Measurements from ENCODE around the gene NUP210. TPM values are rescaled to one million over a fixed set of nuclear protein-coding genes. Genes with fewer than 3 reads are reported as not detected.

NUP210 gene
- total and polyA plus RNA-seq, 2 experiments from 2014 or later = 13.8 to 73.9 TPM

- Histone ChIP-seq H3K79me2 (replicated peaks; ENCODE audit: insufficient read depth) (no peaks in the 10 kb centered on the region), H3K4me1 (ENCODE audit: insufficient read depth) (peaks cover 14% of the 10 kb centered on the region), H4K20me1 (replicated peaks; ENCODE audit: insufficient read depth) (no peaks in the 10 kb centered on the region), H3K4me3 (no peak overlapping the region), H3K27me3 (ENCODE audit: insufficient read depth) (no peaks in the 10 kb centered on the region), H3F3A (replicated peaks; ENCODE audit: low read depth) (no peaks in the 10 kb centered on the region; the same call in 1 of the 2 replicates), H3K9me2 (ENCODE audit: insufficient read depth) (no peaks in the 10 kb centered on the region), H3K36me3 (ENCODE audit: insufficient read depth) (peaks cover 10% of the 10 kb centered on the region; the same call in 1 of the 2 replicates), H3K27ac (ENCODE audit: low read depth) (no peak overlapping the region), H3K4me2 (no peak overlapping the region), H2AFZ (no peak overlapping the region)
- DNase-seq (ENCODE audit: low spot score) = no peak
- TF ChIP-seq ZNF114 (CRISPR knock-in tag; IDR thresholded peaks at IDR 0.05) (no peak), JUNB (IDR thresholded peaks at IDR 0.05; ENCODE audit: unreplicated experiment) (no peak), REST (IDR thresholded peaks at IDR 0.05; ENCODE audit: unreplicated experiment) (no peak), EZH2 (IDR thresholded peaks at IDR 0.05; ENCODE audit: low read depth, unreplicated experiment) (no peak), POLR2AphosphoS5 (IDR thresholded peaks at IDR 0.05; ENCODE audit: low read depth) (no peak), NANOG (IDR thresholded peaks at IDR 0.05; ENCODE audit: borderline replicate concordance) (no peak)
- ATAC-seq = no peak
- Mint-ChIP-seq H3K27me3 (ENCODE audit: insufficient read depth, low read depth, poor library complexity) (peaks cover 6% of the 10 kb centered on the region), H3K9me3 (no peaks in the 10 kb centered on the region; the same call in 2 of the 3 replicates), H3K27ac (no peak overlapping the region), H3K4me1 (peaks cover 27% of the 10 kb centered on the region), H3K36me3 (ENCODE audit: low read depth) (peaks cover 59% of the 10 kb centered on the region), H3K4me3 (no peak overlapping the region)
Measured at GRCh38 chr3:13368834-13369233, 51.3 kb downstream of the NUP210 start.

GRCh38 chr3:13367728-13368127 lies 52.4 kb downstream of the NUP210 start:
- Mint-ChIP-seq H3K36me3 (ENCODE audit: low read depth) (peaks cover 70% of the 10 kb centered on the region), H3K4me3 (no peak overlapping the region), H3K27me3 (ENCODE audit: insufficient read depth, low read depth, poor library complexity) (peaks cover 6% of the 10 kb centered on the region), H3K9me3 (no peaks in the 10 kb centered on the region; the same call in 2 of the 3 replicates), H3K4me1 (peaks cover 30% of the 10 kb centered on the region), H3K27ac (no peak overlapping the region)
- Histone ChIP-seq H3K9me2 (ENCODE audit: insufficient read depth) (no peaks in the 10 kb centered on the region), H3F3A (replicated peaks; ENCODE audit: low read depth) (no peaks in the 10 kb centered on the region; the same call in 1 of the 2 replicates), H3K79me2 (replicated peaks; ENCODE audit: insufficient read depth) (no peaks in the 10 kb centered on the region), H3K4me2 (no peak overlapping the region), H4K20me1 (replicated peaks; ENCODE audit: insufficient read depth) (no peaks in the 10 kb centered on the region), H3K27me3 (ENCODE audit: insufficient read depth) (no peaks in the 10 kb centered on the region), H2AFZ (no peak overlapping the region), H3K4me1 (ENCODE audit: insufficient read depth) (peaks cover 14% of the 10 kb centered on the region), H3K4me3 (no peak overlapping the region), H3K36me3 (ENCODE audit: insufficient read depth) (peaks cover 15% of the 10 kb centered on the region; the same call in 1 of the 2 replicates), H3K27ac (ENCODE audit: low read depth) (no peak overlapping the region)
- ATAC-seq (no peak), DNase-seq (ENCODE audit: low spot score) (no peak)
- TF ChIP-seq EZH2phosphoT487 (IDR thresholded peaks at IDR 0.05; ENCODE audit: unreplicated experiment) (no peak), STAT1 (IDR thresholded peaks at IDR 0.05; ENCODE audit: unreplicated experiment) (no peak)

Data from GM23338 (cell line).